ENCODE measurements around the gene TBX10.

The TBX10 gene

DNA sequence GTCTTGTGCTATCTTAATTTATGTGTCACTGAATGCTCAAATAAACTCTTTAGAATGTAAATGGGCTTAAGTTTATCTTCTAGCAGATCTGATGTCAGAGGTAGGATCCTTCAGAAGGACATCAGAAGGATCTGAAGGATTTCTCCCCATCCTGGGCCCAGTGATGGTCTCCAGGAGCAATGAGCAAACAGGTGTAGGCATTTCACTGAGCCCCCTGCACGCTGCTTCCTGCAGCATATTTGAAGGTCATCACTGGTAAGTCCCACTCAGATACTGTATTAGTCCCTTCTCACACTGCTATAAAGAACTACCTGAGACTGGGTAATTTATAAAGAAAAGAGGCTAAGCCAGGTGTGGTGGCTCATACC, 51.4 kb downstream of the TBX10 start:
- Histone ChIP-seq H3K27ac (no peak overlapping the region), H3K36me3 (ENCODE audit: insufficient read depth, low read length) (peaks cover 35% of the 10 kb centered on the region), H3K4me3 (no peak overlapping the region), H3K9me3 (ENCODE audit: low read depth, low read length) (no peaks in the 10 kb centered on the region), H3K9ac (ENCODE audit: insufficient read length) (no peak overlapping the region)
- no peak for TF ChIP-seq EZH2 (IDR thresholded peaks at IDR 0.05)
- DNase-seq (ENCODE audit: low read depth, low spot score): no peak

DNA sequence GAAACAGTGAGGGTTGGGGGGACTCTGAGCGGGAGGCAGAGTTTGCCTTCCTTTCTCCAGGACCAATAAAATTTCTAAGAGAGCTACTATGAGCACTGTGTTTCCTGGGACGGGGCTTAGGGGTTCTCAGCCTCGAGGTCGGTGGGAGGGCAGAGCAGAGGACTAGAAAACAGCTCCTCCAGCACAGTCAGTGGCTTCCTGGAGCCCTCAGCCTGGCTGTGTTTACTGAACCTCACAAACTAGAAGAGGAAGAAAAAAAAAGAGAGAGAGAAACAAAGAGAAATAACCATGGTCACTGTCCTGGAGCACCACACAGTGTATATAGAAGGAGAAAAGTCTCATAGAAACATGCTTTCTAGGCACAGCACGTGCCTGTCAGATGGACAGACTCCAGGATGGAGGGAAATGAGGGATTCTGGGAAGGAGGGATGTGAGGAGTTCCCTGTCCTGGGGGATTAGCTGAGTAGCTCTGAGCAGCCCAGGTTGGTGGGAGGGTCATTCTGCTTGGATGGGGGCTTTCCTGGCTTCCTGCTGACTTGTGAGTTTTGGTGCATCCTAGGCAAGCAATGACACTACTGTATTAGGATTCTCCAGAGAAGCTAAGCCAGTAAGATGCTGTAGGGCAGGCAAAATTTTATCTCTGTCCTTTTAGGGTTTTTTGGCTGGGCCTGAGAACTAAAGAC, 52.9 kb downstream of the TBX10 start:
- no peaks in the 10 kb centered on the region for H3K9me3 ChIP-seq (ENCODE audit: low read depth, low read length)
- DNase-seq (ENCODE audit: low read depth, low spot score): no peak
- no peak overlapping the region for H3K27ac ChIP-seq
- TF ChIP-seq FOXP2 (optimal IDR thresholded peaks at IDR 0.05; ENCODE audit: control extremely low read depth, extremely low read length, insufficient read depth) (no peak), POLR2AphosphoS5 (IDR thresholded peaks at IDR 0.05; ENCODE audit: borderline replicate concordance, low read depth, low read length) (no peak; the same call in 1 of the 2 replicates), EZH2 (IDR thresholded peaks at IDR 0.05) (no peak)
- H3K9ac ChIP-seq (ENCODE audit: insufficient read length): no peak overlapping the region
- no peak overlapping the region for H3K4me3 ChIP-seq
- H3K36me3 ChIP-seq (ENCODE audit: insufficient read depth, low read length): peaks cover 35% of the 10 kb centered on the region

DNA sequence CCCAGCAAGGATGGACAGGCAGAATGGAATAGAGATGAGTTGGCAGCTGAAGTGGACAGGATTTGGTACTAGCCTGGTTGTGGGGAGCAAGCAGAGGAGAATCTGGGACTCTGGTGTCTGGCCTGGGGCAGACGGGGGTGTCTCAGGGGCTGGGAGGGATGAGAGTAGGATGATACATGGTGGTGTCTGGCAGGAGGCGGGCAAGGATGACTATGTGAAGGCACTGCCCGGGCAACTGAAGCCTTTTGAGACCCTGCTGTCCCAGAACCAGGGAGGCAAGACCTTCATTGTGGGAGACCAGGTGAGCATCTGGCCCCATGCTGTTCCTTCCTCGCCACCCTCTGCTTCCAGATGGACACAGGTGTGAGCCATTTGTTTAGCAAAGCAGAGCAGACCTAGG, 53.7 kb downstream of the TBX10 start:
- H3K9ac ChIP-seq (ENCODE audit: insufficient read length): no peak overlapping the region
- peaks cover 35% of the 10 kb centered on the region for H3K36me3 ChIP-seq (ENCODE audit: insufficient read depth, low read length)
- TF ChIP-seq POLR2AphosphoS5 (IDR thresholded peaks at IDR 0.05; ENCODE audit: borderline replicate concordance, low read depth, low read length) (no peak), FOXP2 (optimal IDR thresholded peaks at IDR 0.05; ENCODE audit: control extremely low read depth, extremely low read length, insufficient read depth) (no peak), EZH2 (IDR thresholded peaks at IDR 0.05) (no peak)
- no peak for DNase-seq (ENCODE audit: low read depth, low spot score)
- H3K9me3 ChIP-seq (ENCODE audit: low read depth, low read length): no peaks in the 10 kb centered on the region
- no peak overlapping the region for H3K4me3 ChIP-seq
- H3K27ac ChIP-seq: no peak overlapping the region

DNA sequence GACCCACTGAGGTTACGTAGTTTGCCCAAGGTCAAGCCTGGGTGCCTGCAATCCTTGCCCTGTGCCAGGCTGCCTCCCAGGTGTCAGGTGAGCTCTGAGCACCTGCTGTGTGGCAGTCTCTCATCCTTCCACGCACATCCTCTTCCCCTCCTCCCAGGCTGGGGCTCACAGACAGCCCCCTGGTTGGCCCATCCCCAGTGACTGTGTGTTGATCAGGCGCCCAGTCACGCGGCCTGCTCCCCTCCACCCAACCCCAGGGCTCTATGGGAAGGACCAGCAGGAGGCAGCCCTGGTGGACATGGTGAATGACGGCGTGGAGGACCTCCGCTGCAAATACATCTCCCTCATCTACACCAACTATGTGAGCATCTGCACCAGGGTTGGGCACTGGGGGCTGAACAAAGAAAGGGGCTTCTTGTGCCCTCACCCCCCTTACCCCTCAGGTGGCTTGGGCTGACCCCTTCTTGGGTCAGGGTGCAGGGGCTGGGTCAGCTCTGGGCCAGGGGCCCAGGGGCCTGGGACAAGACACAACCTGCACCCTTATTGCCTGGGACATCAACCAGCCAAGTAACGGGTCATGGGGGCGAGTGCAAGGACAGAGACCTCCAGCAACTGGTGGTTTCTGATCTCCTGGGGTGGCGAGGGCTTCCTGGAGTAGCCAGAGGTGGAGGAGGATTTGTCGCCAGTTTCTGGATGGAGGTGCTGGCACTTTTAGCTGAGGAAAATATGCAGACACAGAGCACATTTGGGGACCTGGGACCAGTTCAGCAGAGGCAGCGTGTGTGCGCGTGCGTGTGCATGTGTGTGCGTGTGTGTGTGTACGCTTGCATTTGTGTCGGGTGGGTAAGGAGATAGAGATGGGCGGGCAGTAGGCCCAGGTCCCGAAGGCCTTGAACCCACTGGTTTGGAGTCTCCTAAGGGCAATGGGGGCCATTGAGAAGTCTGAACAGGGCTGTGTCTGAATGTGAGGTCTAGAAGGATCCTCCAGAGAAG, 54.4 kb downstream of the TBX10 start:
- no peak for DNase-seq (ENCODE audit: low read depth, low spot score)
- TF ChIP-seq EZH2 (IDR thresholded peaks at IDR 0.05) (no peak), FOXP2 (optimal IDR thresholded peaks at IDR 0.05; ENCODE audit: control extremely low read depth, extremely low read length, insufficient read depth) (no peak), POLR2AphosphoS5 (IDR thresholded peaks at IDR 0.05; ENCODE audit: borderline replicate concordance, low read depth, low read length) (no peak; the same call in 1 of the 2 replicates)
- Histone ChIP-seq H3K9ac (ENCODE audit: insufficient read length) (peak overlapping the region; percentile 92), H3K4me3 (peak overlapping the region; percentile 91), H3K9me3 (ENCODE audit: low read depth, low read length) (no peaks in the 10 kb centered on the region), H3K27ac (peak overlapping the region; percentile 84; the same call in 1 of the 2 replicates), H3K36me3 (ENCODE audit: insufficient read depth, low read length) (peaks cover 35% of the 10 kb centered on the region)

DNA sequence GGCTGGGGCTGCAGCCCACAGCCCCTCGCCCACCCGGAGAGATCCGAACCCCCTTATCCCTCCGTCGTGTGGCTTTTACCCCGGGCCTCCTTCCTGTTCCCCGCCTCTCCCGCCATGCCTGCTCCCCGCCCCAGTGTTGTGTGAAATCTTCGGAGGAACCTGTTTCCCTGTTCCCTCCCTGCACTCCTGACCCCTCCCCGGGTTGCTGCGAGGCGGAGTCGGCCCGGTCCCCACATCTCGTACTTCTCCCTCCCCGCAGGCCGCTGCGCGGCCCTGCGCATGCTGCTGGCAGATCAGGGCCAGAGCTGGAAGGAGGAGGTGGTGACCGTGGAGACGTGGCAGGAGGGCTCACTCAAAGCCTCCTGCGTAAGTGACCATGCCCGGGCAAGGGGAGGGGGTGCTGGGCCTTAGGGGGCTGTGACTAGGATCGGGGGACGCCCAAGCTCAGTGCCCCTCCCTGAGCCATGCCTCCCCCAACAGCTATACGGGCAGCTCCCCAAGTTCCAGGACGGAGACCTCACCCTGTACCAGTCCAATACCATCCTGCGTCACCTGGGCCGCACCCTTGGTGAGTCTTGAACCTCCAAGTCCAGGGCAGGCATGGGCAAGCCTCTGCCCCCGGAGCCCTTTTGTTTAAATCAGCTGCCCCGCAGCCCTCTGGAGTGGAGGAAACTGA, 55.2 kb downstream of the TBX10 start:
- H3K27ac ChIP-seq: peak overlapping the region; percentile 84
- no peaks in the 10 kb centered on the region for H3K9me3 ChIP-seq (ENCODE audit: low read depth, low read length)
- no peak for TF ChIP-seq EZH2 (IDR thresholded peaks at IDR 0.05)
- TF ChIP-seq POLR2AphosphoS5 (IDR thresholded peaks at IDR 0.05; ENCODE audit: borderline replicate concordance, low read depth, low read length): no peak
- no peak for TF ChIP-seq FOXP2 (optimal IDR thresholded peaks at IDR 0.05; ENCODE audit: control extremely low read depth, extremely low read length, insufficient read depth)
- DNase-seq (ENCODE audit: low read depth, low spot score): no peak
- peak overlapping the region; percentile 91 for H3K4me3 ChIP-seq
- H3K9ac ChIP-seq (ENCODE audit: insufficient read length): peak overlapping the region; percentile 92
- H3K36me3 ChIP-seq (ENCODE audit: insufficient read depth, low read length): peaks cover 35% of the 10 kb centered on the region

DNA sequence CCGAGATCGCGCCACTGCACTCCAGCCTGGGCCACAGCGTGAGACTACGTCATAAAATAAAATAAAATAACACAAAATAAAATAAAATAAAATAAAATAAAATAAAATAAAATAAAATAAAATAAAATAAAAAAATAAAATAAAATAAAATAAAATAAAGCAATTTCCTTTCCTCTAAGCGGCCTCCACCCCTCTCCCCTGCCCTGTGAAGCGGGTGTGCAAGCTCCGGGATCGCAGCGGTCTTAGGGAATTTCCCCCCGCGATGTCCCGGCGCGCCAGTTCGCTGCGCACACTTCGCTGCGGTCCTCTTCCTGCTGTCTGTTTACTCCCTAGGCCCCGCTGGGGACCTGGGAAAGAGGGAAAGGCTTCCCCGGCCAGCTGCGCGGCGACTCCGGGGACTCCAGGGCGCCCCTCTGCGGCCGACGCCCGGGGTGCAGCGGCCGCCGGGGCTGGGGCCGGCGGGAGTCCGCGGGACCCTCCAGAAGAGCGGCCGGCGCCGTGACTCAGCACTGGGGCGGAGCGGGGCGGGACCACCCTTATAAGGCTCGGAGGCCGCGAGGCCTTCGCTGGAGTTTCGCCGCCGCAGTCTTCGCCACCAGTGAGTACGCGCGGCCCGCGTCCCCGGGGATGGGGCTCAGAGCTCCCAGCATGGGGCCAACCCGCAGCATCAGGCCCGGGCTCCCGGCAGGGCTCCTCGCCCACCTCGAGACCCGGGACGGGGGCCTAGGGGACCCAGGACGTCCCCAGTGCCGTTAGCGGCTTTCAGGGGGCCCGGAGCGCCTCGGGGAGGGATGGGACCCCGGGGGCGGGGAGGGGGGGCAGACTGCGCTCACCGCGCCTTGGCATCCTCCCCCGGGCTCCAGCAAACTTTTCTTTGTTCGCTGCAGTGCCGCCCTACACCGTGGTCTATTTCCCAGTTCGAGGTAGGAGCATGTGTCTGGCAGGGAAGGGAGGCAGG, 56.0 kb downstream of the TBX10 start, which contains the start of gene GSTP1:
TSS of gene GSTP1 (plus strand) at position 566 of the 958 bp plus-strand sequence. CDS start at position 598, 32 bp downstream.
- H3K9ac ChIP-seq (ENCODE audit: insufficient read length): peak within 1 kb of the TSS; percentile 92
- DNase-seq (ENCODE audit: low read depth, low spot score): no peak
- peak; percentile 32 for TF ChIP-seq FOXP2 (optimal IDR thresholded peaks at IDR 0.05; ENCODE audit: control extremely low read depth, extremely low read length, insufficient read depth)
- peak; percentile 97 for TF ChIP-seq POLR2AphosphoS5 (IDR thresholded peaks at IDR 0.05; ENCODE audit: borderline replicate concordance, low read depth, low read length)
- no peak for TF ChIP-seq EZH2 (IDR thresholded peaks at IDR 0.05)
- peak within 1 kb of the TSS; percentile 84 for H3K27ac ChIP-seq
- H3K36me3 ChIP-seq (ENCODE audit: insufficient read depth, low read length): peaks cover 35% of the 10 kb centered on the region
- peak within 1 kb of the TSS; percentile 91 for H3K4me3 ChIP-seq
- no peaks in the 10 kb centered on the region for H3K9me3 ChIP-seq (ENCODE audit: low read depth, low read length)

DNA sequence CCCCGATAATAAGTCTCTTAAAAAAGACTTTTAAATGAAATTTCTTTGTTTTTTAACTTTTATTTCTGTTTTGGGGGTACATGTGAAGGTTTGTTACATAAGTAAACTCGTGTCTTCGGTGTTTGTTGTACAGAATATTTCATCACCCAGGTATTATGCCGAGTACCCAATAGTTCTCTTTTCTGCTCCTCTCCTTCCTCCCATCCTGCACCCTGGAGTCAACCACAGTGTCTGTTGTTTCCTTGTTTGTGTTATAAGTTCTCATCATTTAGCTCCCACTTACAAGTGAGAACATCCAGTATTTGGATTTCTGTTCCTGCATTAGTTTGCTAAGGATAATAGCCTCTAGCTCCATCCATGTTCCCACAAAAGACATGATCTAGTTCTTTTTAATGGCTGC, 57.6 kb downstream of the TBX10 start:
- Histone ChIP-seq H3K27ac (peak overlapping the region; percentile 70; the same call in 1 of the 2 replicates), H3K36me3 (ENCODE audit: insufficient read depth, low read length) (peaks cover 27% of the 10 kb centered on the region), H3K9ac (ENCODE audit: insufficient read length) (no peak overlapping the region), H3K9me3 (ENCODE audit: low read depth, low read length) (no peaks in the 10 kb centered on the region), H3K4me3 (no peak overlapping the region)
- TF ChIP-seq EZH2 (IDR thresholded peaks at IDR 0.05) (no peak), POLR2AphosphoS5 (IDR thresholded peaks at IDR 0.05; ENCODE audit: borderline replicate concordance, low read depth, low read length) (no peak), FOXP2 (optimal IDR thresholded peaks at IDR 0.05; ENCODE audit: control extremely low read depth, extremely low read length, insufficient read depth) (no peak)
- no peak for DNase-seq (ENCODE audit: low read depth, low spot score)
